Hepatocyte (in vitro differentiated cells): ENCODE results near the gene CMTR1.

Source experiments
- EZH2 ChIP-seq: fragments of 200-600 bp; sonication (generic); IDR thresholded peaks from 2 replicates; pipeline ENCODE4 v1.6.1; 2016; ENCODE audit warnings: antibody characterized with exemption, mild to moderate bottlenecking, borderline replicate concordance
- EZH2phosphoT487 ChIP-seq: fragments of 200-600 bp; sonication (generic); IDR thresholded peaks from one replicate; pipeline ENCODE4 v1.6.1; 2018; ENCODE audit warnings: antibody characterized with exemption, mild to moderate bottlenecking, low read depth, moderate library complexity; ENCODE audit not compliant: unreplicated experiment, severe bottlenecking
- TF ChIP-seq, protein P1 (sequence below): fragments of 200-600 bp; sonication (generic); IDR thresholded peaks from 2 replicates; pipeline ENCODE4 v1.5.1; 2016; ENCODE audit warnings: antibody characterized with exemption, mild to moderate bottlenecking; ENCODE audit not compliant: poor library complexity

- TF ChIP-seq, protein P1, sequence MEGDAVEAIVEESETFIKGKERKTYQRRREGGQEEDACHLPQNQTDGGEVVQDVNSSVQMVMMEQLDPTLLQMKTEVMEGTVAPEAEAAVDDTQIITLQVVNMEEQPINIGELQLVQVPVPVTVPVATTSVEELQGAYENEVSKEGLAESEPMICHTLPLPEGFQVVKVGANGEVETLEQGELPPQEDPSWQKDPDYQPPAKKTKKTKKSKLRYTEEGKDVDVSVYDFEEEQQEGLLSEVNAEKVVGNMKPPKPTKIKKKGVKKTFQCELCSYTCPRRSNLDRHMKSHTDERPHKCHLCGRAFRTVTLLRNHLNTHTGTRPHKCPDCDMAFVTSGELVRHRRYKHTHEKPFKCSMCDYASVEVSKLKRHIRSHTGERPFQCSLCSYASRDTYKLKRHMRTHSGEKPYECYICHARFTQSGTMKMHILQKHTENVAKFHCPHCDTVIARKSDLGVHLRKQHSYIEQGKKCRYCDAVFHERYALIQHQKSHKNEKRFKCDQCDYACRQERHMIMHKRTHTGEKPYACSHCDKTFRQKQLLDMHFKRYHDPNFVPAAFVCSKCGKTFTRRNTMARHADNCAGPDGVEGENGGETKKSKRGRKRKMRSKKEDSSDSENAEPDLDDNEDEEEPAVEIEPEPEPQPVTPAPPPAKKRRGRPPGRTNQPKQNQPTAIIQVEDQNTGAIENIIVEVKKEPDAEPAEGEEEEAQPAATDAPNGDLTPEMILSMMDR, result no peak
- TF ChIP-seq EZH2 (no peak), EZH2phosphoT487 (no peak)
These were observed 49.7 kb downstream of the CMTR1 start for GRCh38 chr6:37482606-37483251.
